ENCODE data around the gene MOB2. TPM values are rescaled to one million over a fixed set of nuclear protein-coding genes. Genes with fewer than 3 reads are reported as not detected.
"Not testable (repeated sequence)": the region's sequence is repeated elsewhere in the genome, so short reads cannot be mapped to it uniquely, and the experiment has no call there.

The MOB2 gene
- polyA plus RNA-seq, 4 donors = 30.3 to 34.8 (median 33.6) TPM

GRCh38 chr11:1428762-1429316 lies 57.7 kb downstream of the MOB2 start:
- no peak for DNase-seq (ENCODE audit: low read depth in 4 of 4, low spot score in 2 of 4)

GRCh38 chr11:1425439-1425838 lies 61.1 kb downstream of the MOB2 start:
- no peak for DNase-seq (ENCODE audit: low read depth in 4 of 4, low spot score in 2 of 4)

GRCh38 chr11:1425006-1425405 lies 61.6 kb downstream of the MOB2 start:
- DNase-seq (ENCODE audit: low read depth in 4 of 4, low spot score in 2 of 4) = no peak

DNA sequence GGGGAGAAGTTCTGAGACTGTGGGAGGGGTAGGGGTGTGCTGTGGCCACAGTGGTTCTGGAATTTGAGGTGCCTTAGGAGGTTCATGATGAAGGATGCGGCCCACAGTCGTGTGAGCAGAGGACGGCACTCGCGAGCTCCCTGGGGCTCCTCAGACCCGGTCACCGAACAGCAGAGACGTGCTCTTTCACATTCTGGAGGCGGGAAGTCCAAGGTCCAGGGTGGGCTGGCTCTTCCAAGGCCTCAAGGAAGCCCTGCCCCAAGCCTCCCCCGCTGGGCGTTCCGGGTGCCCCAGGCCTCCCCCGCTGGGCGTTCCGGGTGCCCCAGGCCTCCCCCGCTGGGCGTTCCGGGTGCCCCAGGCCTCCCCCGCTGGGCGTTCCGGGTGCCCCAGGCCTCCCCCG lies 63.2 kb downstream of the MOB2 start:
- not testable (repeated sequence) for DNase-seq (ENCODE audit: low read depth in 4 of 4, low spot score in 2 of 4)

DNA sequence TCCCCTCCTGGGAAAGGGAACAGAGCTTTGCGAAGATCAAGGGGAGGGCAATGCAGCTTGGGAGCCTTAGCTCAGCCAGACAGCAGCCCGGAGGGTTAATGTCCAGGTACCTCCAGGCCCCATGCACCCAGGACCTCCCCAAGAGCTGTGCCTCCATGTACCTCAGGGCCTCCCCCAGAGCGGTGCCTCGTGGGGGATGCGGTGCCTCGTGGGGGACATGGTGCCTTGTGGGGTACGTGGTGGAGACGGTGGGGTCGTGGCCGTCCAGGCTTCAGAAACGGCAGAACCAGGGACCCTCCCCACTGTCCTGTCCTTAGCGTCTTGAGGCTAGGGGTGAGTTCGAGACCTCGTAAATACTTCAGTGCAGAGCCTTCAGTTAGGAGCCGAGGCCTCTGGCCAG lies 63.6 kb downstream of the MOB2 start:
- DNase-seq (ENCODE audit: low read depth in 4 of 4, low spot score in 2 of 4) = no peak

DNA sequence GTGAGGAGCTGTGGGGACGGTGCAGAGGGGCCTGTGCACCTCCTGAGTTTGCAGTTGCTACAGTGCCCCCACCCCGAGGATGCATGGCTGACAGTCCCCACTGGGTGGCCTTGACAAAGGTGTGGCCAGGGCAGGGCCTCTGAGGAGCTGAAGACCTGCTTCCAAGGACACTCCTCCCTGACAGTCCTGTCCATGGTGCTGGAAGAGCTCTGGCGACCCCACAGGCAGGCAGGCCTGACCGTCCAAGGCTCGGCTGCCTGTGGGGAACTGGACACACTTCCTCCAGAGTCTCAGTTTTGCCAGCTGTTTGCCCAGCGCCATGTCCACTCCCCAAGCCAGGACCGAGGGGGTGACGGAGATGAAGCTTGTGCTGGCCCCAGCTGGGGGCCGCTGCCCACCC lies 64.1 kb downstream of the MOB2 start:
- DNase-seq (ENCODE audit: low read depth in 4 of 4, low spot score in 2 of 4) = no peak

DNA sequence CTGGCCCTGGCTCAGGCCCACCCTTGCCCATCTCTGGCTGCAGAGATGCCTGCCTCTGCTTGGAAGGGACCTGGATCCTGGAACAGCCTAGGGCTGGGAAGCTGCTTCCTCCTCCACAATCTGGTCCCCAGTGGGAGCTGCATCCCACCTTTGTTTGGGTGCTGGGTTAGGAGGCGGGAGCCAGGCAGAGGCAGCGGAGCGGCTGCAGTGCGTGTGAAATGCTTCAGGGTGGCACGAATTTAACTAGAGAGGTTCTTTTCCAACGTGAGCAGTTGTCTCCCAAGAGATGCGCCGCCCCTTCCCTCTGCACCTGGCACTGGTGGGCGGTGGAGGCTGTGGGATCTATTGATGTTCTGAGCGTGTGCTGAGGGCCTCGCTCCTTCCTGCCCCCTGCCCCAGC lies 65.3 kb downstream of the MOB2 start:
- no peak for DNase-seq (ENCODE audit: low read depth in 4 of 4, low spot score in 2 of 4)

DNA sequence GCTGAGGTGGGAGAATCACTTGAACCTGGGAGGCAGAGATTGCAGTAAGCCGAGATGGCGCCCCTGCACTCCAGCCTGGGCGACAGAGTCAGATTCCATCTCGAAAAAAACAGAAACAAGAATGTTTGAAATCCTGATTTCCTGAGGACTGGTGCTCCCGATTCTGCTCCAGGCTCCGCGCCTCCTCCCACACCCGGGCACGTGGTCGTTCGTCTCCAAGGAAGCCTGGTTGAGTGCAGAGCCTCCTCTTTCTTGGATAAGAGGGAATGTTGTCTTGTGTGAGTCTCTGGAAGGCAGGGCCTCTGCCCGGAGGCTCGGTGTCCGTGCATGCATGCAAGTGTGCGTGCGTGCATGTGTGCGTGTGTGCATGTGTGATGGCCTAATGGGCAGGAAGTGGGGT lies 66.8 kb downstream of the MOB2 start:
- DNase-seq (ENCODE audit: low read depth in 4 of 4, low spot score in 2 of 4) = no peak

Other genes starting within 250 kb of the MOB2 start
- 10 to 100 TPM; 33.0 to 51.5 (median 45.6) TPM for gene TOLLIP, start 177.1 kb downstream of the MOB2 start, polyA plus RNA-seq (ENCODE audit: insufficient read length in 4 of 4)
- 1 to 10 TPM in 1 of 4 donors, under 1 TPM in 3; 0.41 to 1.5 (median 0.71) TPM for gene BRSK2, start 96.8 kb downstream of the MOB2 start, polyA plus RNA-seq (ENCODE audit: insufficient read length in 4 of 4)
- gene DUSP8, start 85.5 kb upstream of the MOB2 start, polyA plus RNA-seq (ENCODE audit: insufficient read length in 4 of 4) = 1 to 10 TPM; 2.6 to 5.0 (median 3.6) TPM
- under 1 TPM in 2 of 4 donors, not detected in 2; 0.56 to 0.96 TPM for gene KRTAP5-1, start 98.5 kb upstream of the MOB2 start, polyA plus RNA-seq (ENCODE audit: insufficient read length in 4 of 4)
- gene KRTAP5-2, start 111.5 kb upstream of the MOB2 start, polyA plus RNA-seq (ENCODE audit: insufficient read length in 4 of 4) = under 1 TPM in 1 of 4 donors, not detected in 3; 0.13 TPM
- gene KRTAP5-3, start 121.7 kb upstream of the MOB2 start, polyA plus RNA-seq (ENCODE audit: insufficient read length in 4 of 4) = not detected
- not detected for gene KRTAP5-4, start 135.4 kb upstream of the MOB2 start, polyA plus RNA-seq (ENCODE audit: insufficient read length in 4 of 4)
- gene KRTAP5-5, start 143.0 kb upstream of the MOB2 start, polyA plus RNA-seq (ENCODE audit: insufficient read length in 4 of 4) = under 1 TPM in 1 of 4 donors, not detected in 3; 0.13 TPM
- under 1 TPM in 1 of 4 donors, not detected in 3; 0.31 TPM for gene KRTAP5-6, start 210.4 kb upstream of the MOB2 start, polyA plus RNA-seq (ENCODE audit: insufficient read length in 4 of 4)

Data from left renal cortex interstitium (tissue), 4 donors.